GM18499 (cell line): ENCODE data around the gene TMEM169.

Source experiments
- ATAC-seq: cut with Tn5 transposase; IDR thresholded peaks from one replicate; pipeline ENCODE4 v1.9.1; 2021; ENCODE audit warnings: moderate number of reproducible peaks; ENCODE audit not compliant: insufficient read depth, unreplicated experiment

Gene TMEM169

GRCh38 chr2:216081487-216082116 lies at the start of gene TMEM169, which contains the start of gene PECR:
TMEM169 (plus strand) TSS chr2:216081919; CDS start chr2:216095964, 14,045 bp downstream.
PECR (minus strand) TSS chr2:216081809; CDS start chr2:216081741, 68 bp downstream.
- ATAC-seq: peak; percentile 72

DNA sequence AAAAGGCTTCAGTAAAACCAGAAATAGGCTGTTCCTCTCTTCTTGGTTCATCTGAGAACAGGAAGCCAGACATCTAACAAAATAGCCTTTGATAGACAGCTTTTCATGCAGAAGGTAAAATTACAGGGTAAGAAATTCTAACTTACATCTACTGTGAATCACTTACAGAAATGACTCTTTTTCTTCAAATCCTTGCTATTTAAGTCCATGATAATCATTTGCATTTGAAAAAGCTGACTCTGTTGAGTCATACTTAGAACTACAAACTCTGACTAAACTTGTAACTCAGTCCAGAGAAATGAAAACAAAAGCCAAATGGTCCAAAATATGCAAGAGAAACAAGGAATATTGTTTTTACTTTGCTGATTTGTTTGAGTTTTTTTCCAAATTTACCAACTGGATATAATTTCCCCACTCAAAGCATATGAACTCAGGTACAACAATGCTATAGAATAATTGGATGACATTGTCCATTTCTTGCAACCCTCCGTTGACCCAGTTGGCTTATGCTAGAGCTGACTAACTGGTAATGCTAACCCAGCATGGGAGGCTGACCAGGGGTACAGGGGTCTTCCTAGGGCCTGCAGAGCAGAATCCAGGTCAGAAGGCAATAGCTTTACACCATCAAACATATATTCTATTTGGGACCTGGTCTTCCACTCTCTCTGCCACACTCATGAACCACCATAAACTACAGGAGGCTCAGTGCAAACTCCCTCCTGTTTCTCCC lies 49.6 kb upstream of the TMEM169 start:
- ATAC-seq: peak; percentile 91

DNA sequence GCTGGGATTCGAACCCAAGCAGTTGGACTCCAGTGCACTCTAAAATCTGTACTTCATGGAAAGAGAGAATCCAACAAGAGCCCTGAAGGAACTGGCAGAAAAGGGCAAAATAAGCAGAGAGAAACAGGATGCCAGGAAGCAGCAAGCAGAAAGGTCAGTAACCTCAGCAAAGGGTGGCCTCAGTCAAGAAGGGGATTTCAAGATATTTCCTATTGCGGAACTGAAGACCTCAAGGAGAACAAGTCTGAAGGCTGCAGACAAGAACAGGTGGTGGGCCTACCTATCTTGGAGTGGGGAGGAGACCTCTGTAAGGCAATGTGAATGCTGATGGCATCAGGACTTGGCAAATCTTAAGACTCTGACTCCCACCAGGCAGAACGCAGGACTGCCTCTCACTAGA lies 48.3 kb upstream of the TMEM169 start:
- ATAC-seq: no peak

DNA sequence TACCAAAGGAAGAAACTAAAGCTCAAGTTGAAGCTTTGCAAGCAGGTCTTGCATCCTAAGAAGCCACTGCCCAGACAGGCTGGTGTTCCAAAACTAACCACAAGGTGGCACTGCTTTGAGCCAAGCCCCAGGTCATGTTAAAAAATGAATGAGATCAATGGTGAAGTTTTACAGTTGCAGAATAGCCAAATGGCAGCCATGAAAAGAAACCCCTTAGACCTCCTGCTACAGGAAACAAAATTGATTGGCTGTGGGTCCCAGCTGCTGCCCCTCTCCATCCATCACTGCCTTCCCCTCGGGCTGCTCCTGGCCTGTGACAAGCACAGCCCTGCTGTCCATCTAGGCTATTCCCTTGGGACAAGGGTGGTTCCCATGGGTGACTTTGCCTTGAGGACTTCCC lies 47.7 kb upstream of the TMEM169 start:
- ATAC-seq: no peak

GRCh38 chr2:216039918-216040317 lies 41.8 kb upstream of the TMEM169 start:
- ATAC-seq: no peak

- no peak for ATAC-seq
Observed at GRCh38 chr2:216041438-216041837, 40.3 kb upstream of the TMEM169 start.

- ATAC-seq: no peak
Observed at GRCh38 chr2:216043949-216044348, 37.8 kb upstream of the TMEM169 start.

DNA sequence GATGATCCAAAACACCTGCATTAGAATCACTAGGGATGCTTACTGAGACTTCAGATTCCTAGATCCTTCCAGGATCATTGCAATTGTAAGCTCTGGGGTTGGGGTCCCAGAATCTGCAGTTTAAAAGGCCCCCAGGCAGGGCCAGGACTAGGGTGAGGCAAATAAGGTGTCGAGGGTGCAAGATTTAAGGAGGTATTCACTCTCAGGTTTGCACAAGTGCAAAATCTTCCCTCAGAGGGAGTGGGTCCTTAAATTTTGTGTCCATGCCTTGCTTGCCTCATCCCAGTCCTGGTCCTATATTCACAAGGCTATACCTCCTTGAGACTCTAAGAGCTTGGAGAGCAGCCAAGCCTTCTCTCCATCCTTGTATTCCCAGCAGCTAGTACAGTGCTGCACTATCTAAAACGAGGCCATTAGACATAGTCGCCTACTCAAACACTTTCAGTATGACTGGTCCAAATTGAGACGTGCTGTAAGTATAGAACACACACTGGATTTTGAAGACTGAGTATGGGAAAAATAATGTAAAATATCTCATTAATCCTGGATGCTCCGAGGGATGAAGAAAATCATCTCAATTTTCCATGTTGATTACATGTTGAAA lies 36.7 kb upstream of the TMEM169 start:
- peak; percentile 98 for ATAC-seq

DNA sequence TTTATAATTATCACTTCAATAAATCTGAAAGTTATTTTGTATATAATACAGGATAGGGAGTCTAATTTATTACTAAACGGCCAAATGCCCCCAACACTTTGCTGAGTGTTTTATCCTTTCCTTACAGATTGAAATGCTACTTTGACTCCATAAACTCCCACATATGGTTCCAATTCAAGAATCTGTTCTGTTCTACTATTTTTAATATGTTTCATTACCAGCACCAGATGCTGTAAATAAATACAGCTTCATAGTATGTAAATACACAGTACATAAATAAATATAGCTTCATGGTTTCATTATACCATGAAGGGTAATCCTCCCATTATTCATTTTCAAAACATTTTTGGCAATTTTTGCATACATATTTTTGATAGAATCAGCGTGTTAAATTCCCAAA lies 34.3 kb upstream of the TMEM169 start:
- ATAC-seq: no peak

DNA sequence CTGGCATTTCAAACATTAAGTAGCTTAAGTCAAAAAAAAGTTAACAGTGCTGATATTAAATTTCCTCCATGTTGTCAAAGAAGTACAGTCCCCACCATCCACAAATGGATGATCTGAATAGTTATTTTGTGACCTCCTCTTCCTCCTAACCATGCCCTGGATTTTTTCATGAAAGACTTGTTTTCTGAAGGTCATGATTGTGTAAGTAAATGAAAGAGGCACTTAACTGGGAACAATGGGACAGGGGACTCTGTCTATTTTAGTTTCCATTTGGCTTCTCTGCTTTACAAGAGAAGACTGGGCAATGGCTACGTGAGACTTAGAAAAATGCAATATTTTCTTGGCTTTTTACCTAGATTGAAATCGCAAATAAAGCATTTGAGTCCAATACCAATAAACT lies 32.3 kb upstream of the TMEM169 start:
- no peak for ATAC-seq

- no peak for ATAC-seq
Observed at GRCh38 chr2:216051350-216051749, 30.4 kb upstream of the TMEM169 start.

GRCh38 chr2:216052420-216052819 lies 29.3 kb upstream of the TMEM169 start:
- ATAC-seq: no peak

DNA sequence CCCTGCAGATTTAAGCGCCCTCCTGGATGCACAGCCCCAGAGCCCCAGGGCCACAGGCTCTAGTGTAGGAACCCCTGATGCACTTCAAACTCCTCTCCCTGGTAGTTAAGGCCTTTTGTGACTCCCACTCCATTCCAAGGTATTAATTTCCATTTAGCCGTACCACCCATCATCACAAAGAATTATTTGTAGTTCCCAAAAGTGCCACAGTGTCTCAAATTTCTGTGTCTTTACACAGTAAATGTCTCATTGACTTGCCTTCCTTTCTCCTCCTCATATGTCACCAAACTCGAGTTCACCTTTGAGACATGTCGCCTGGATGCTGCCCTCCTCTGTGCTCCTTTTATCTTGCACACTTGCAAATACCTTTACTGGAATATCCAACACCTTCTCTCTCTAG lies 26.0 kb upstream of the TMEM169 start:
- no peak for ATAC-seq

DNA sequence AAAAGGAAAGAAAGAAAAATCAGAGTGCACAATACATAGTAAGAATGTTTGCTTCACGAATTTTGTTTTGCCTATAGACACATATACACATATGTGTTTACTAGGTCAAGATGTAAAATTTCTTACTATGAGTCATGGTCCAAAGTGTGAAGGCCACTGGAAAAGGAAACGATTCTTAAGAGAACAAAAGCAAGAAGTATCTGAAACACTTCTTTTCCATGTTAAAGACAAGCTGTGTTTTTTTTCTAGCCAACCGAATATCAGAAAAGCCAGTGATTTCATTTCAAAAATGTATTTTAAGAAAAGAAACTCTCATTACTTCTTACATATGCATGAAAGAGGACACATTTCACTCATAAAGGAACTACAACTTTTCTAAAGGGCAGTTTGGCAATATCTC lies 25.0 kb upstream of the TMEM169 start:
- peak; percentile 49 for ATAC-seq

- peak; percentile 64 for ATAC-seq
Observed at GRCh38 chr2:216057688-216058193, 24.0 kb upstream of the TMEM169 start.

DNA sequence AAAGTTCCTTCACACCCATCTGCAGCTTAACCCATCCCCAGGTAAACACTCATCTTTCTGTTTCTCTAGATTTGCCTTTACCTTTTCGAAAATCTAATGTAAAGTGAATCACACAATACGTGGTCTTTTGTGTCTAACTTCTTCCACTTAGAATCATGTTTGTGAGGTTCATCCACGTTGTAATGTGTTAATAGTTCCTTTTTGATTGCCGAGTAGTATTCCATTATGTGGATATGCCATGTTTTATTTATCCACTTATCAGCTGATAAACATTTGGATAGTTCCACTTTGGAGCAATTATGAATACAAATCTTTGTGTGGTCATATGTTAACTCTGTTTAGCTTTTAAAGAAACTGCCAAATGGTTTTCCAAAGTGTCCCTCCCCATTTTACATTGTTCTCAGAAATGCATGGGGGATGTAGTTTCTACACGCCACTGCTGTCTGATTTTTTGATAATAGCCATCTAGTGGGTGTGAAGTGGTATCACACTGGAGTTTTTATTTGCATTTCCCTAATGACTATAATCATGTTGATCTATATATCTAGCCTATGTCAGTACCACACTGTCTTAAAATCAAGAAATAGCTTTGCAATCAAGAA lies 22.4 kb upstream of the TMEM169 start:
- no peak for ATAC-seq

GRCh38 chr2:216064014-216064630 lies 17.6 kb upstream of the TMEM169 start:
- no peak for ATAC-seq

GRCh38 chr2:216064665-216065064 lies 17.1 kb upstream of the TMEM169 start:
- no peak for ATAC-seq

DNA sequence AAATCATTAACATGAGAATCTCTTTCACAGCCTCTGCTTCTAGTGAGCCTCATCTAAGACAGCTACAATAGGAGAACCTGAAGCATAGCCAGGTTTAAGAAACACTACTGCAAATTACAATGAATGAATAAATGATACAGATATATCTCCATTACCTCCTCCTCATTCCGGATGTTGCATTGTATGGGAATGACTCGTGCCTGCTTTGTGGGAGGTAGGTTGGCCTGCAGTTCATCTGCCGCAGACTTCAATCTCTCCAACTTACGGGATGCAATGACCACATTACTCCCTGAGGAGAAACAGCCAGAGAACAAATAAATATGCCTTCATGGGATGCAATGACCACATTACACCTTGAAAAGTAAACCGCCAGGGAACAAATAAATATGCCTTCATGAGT lies 15.5 kb upstream of the TMEM169 start:
- ATAC-seq: no peak

DNA sequence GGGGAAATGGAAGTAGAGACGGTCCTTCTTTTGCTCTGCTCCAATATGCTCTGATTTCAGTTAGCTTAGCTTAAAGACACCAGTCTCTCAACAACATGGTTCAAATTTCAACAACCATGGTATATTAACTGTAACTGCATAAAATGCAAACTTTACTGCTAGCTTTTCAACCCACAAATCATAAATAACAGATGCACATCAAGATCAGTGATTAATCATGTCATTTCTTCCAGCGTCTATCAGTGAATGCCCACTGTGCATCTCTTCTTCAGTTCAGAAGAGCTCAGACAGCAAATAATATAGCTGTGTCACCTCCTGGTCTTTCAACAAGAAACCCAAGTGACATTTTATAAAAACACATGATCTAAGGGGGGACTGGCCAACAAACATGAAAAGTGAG lies 12.7 kb upstream of the TMEM169 start:
- no peak for ATAC-seq
